HEK293 (cell line): Measurements from ENCODE around the gene CRTC3.

ENCODE experiments used
- CTCF ChIP-seq: fragments of 450-650 bp; formaldehyde crosslinking; IDR thresholded peaks from 2 replicates; pipeline ENCODE4 v1.5.1; 2016; ENCODE audit warnings: missing biosample characterization, missing genetic modification characterization
- MEIS1 ChIP-seq: sonication (generic); formaldehyde crosslinking; IDR thresholded peaks from 2 replicates; pipeline ENCODE4 v1.8.1; 2022; ENCODE audit warnings: missing genetic modification reagents, mild to moderate bottlenecking, borderline replicate concordance
- ZBTB21 ChIP-seq: fragments of 450-650 bp; formaldehyde crosslinking; IDR thresholded peaks from 2 replicates; pipeline ENCODE4 v1.5.1; 2017; ENCODE audit warnings: missing biosample characterization, missing genetic modification characterization
- ZNF184 ChIP-seq: fragments of 450-650 bp; IDR thresholded peaks from 2 replicates; pipeline ENCODE4 v1.5.1; 2018; ENCODE audit warnings: missing biosample characterization, mild to moderate bottlenecking, missing genetic modification characterization
- ZNF274 ChIP-seq, 2 experiments: fragments of 200-500 bp in 1 of 2; fragments of 450-650 bp in 1 of 2; sonication (Bioruptor generic) in 1 of 2; formaldehyde crosslinking in 1 of 2; IDR thresholded peaks; 2 replicates each; pipeline versions ENCODE4 v1.5.1 to v1.6.1; 2014 to 2016; ENCODE audit warnings: borderline replicate concordance in 1 of 2, inconsistent platforms in 1 of 2, low read length in 1 of 2, missing biosample characterization in 1 of 2, missing genetic modification characterization in 1 of 2
- ZNF768 ChIP-seq: fragments of 450-650 bp; formaldehyde crosslinking; IDR thresholded peaks from 2 replicates; pipeline ENCODE4 v1.5.1; 2018; ENCODE audit warnings: missing biosample characterization, mild to moderate bottlenecking, missing genetic modification characterization
- ZSCAN23 ChIP-seq: fragments of 450-650 bp; formaldehyde crosslinking; IDR thresholded peaks from 2 replicates; pipeline ENCODE4 v1.5.1; 2016; ENCODE audit warnings: missing biosample characterization, missing genetic modification characterization

GRCh38 chr15:90667073-90667754, 137.5 kb downstream of the CRTC3 start:
- TF ChIP-seq CTCF = no peak
- TF ChIP-seq ZSCAN23 = no peak
- TF ChIP-seq ZNF184 (tag by site-specific recombination) = no peak
- no peak for TF ChIP-seq ZNF768 (tag by site-specific recombination)
- no peak for TF ChIP-seq ZNF274 (IDR thresholded peaks at IDR 0.05; ENCODE audit: low read length)
- TF ChIP-seq ZNF274 (tag by site-specific recombination; IDR thresholded peaks at IDR 0.05; ENCODE audit: borderline replicate concordance) = no peak
- no peak for TF ChIP-seq MEIS1 (CRISPR knock-in tag)
- TF ChIP-seq ZBTB21 (tag by site-specific recombination) = no peak
